HCT116 (cell line): Measurements from ENCODE around the gene OR2AJ1. TPM values are rescaled to one million over a fixed set of nuclear protein-coding genes. Genes with fewer than 3 reads are reported as not detected.

Experiments used
- ATAC-seq: fragments of 200-7000 bp; cut with Tn5 transposase; 2 replicates; pipeline ENCODE4 v1.9.1; 2020; ENCODE audit warnings: mild to moderate bottlenecking, moderate library complexity
- BruUV-seq: library from RNA; stranded (reverse); fragments of 400-500 nt; replicated peaks from 2 replicates; lab custom pipeline; 2021; lab: Mats Ljungman, UMichigan
- CTCF ChIA-PET: fragments of 300-600 bp; sonication (Branson Sonifier 250); formaldehyde crosslinking; loops from one replicate; lab custom pipeline; 2021; ENCODE audit warnings: antibody characterized with exemption; lab: Charles Lee
- POLR2A ChIA-PET: fragments of 300-600, 350-600 bp; sonication (Branson Sonifier 250); formaldehyde crosslinking; loops from one replicate; lab custom pipeline; 2021; ENCODE audit warnings: antibody characterized with exemption; lab: Charles Lee
- RAD21 ChIA-PET, 2 experiments: fragments of 300-600 bp; sonication (Branson Sonifier 250); formaldehyde crosslinking; loops; one replicate each; lab custom pipeline; 2023; ENCODE audit warnings: low total read pairs in 2 of 2; ENCODE audit not compliant: uncharacterized antibody in 2 of 2, unreplicated experiment in 2 of 2, low non-redundant PET in 1 of 2; lab: Charles Lee
- DNase-seq: peaks from one replicate; pipeline ENCODE4 v3.0.0-alpha.2; 2010; ENCODE audit warnings: low read depth, low spot score
- H2AFZ ChIP-seq: fragments of 200-600 bp; shearing (Covaris generic), sonication (generic); 2 replicates; pipeline ENCODE4 v1.6.1; 2017; ENCODE audit warnings: low read depth, mixed run types, mixed read lengths, antibody characterized with exemption, low read length; ENCODE audit not compliant: poor library complexity, severe bottlenecking
- H3K27ac ChIP-seq: 2 replicates; pipeline ENCODE4 v1.5.1; 2012; ENCODE audit warnings: low read depth, low read length
- H3K27me3 ChIP-seq: fragments of 200-600 bp; sonication (generic); 2 replicates; pipeline ENCODE4 v1.6.1; 2016; ENCODE audit warnings: mixed run types, low read length, mixed read lengths; ENCODE audit not compliant: insufficient read depth
- H3K36me3 ChIP-seq, 2 experiments: fragments of 200-500 bp in 1 of 2; fragments of 200-600 bp in 1 of 2; sonication (Bioruptor generic) in 1 of 2; sonication (generic) in 1 of 2; 2 replicates each; pipeline versions ENCODE4 v1.5.1 to v1.6.1; 2014 to 2016; ENCODE audit warnings: low read length in 2 of 2, inconsistent platforms in 1 of 2, mixed read lengths in 1 of 2, mixed run types in 1 of 2; ENCODE audit not compliant: insufficient read depth in 2 of 2, control insufficient read depth in 1 of 2
- H3K4me1 ChIP-seq, 2 experiments: fragments of 200-600 bp in 1 of 2; sonication (generic) in 1 of 2; 2 replicates each; pipeline versions ENCODE4 v1.5.1 to v1.6.1; 2012 to 2017; ENCODE audit warnings: low read length in 2 of 2, inconsistent platforms in 1 of 2, mild to moderate bottlenecking in 1 of 2, mixed read lengths in 1 of 2, mixed run types in 1 of 2, moderate library complexity in 1 of 2; ENCODE audit not compliant: insufficient read depth in 2 of 2, control insufficient read depth in 1 of 2
- H3K4me2 ChIP-seq: fragments of 200-600 bp; sonication (generic); 2 replicates; pipeline ENCODE4 v1.6.1; 2017; ENCODE audit warnings: mixed run types, low read length, mixed read lengths
- H3K4me3 ChIP-seq, 2 experiments: fragments of 200-600 bp in 1 of 2; sonication (generic) in 1 of 2; replicated peaks in 1 of 2; 2 replicates each; pipeline ENCODE4 v1.5.1; 2011 to 2016; ENCODE audit warnings: low read length in 2 of 2, control low read depth in 1 of 2, low read depth in 1 of 2, mild to moderate bottlenecking in 1 of 2, mixed read lengths in 1 of 2, mixed run types in 1 of 2
- H3K79me2 ChIP-seq: fragments of 200-600 bp; sonication (generic); 2 replicates; pipeline ENCODE4 v1.6.1; 2017; ENCODE audit warnings: mild to moderate bottlenecking, mixed run types, low read length, moderate library complexity, mixed read lengths; ENCODE audit not compliant: insufficient read depth
- H3K9ac ChIP-seq: fragments of 200-600 bp; sonication (generic); 2 replicates; pipeline ENCODE4 v1.6.1; 2016; ENCODE audit warnings: low read length, mixed read lengths
- H3K9me2 ChIP-seq: fragments of 200-600 bp; sonication (generic), shearing (Covaris generic); 2 replicates; pipeline ENCODE4 v1.6.1; 2017; ENCODE audit warnings: mixed run types, mild to moderate bottlenecking, moderate library complexity; ENCODE audit not compliant: insufficient read depth
- H3K9me3 ChIP-seq, 2 experiments: fragments of 200-500 bp in 1 of 2; fragments of 200-600 bp in 1 of 2; sonication (Bioruptor generic) in 1 of 2; sonication (generic) in 1 of 2; 2 replicates each; pipeline ENCODE4 v1.6.1; 2014 to 2017; ENCODE audit warnings: low read length in 2 of 2, mixed read lengths in 2 of 2, inconsistent platforms in 1 of 2, low read depth in 1 of 2, mild to moderate bottlenecking in 1 of 2, mixed run types in 1 of 2, moderate library complexity in 1 of 2; ENCODE audit not compliant: control insufficient read depth in 1 of 2, insufficient read depth in 1 of 2
- H4K20me1 ChIP-seq: fragments of 200-600 bp; sonication (generic), shearing (Covaris generic); 2 replicates; pipeline ENCODE4 v1.6.1; 2017; ENCODE audit warnings: mixed run types, mild to moderate bottlenecking, moderate library complexity; ENCODE audit not compliant: insufficient read depth
- CBX3 ChIP-seq: IDR thresholded peaks from 2 replicates; pipeline ENCODE4 v1.6.1; 2012; ENCODE audit warnings: low read depth
- EGR1 ChIP-seq: IDR thresholded peaks from 2 replicates; pipeline ENCODE4 v1.6.1; 2012; ENCODE audit warnings: low read depth
- EZH2phosphoT487 ChIP-seq: fragments of 200-600 bp; IDR thresholded peaks from 2 replicates; pipeline ENCODE4 v1.6.1; 2018; ENCODE audit warnings: antibody characterized with exemption, borderline replicate concordance
- JUND ChIP-seq: IDR thresholded peaks from 2 replicates; pipeline ENCODE4 v1.6.1; 2012
- POLR2A ChIP-seq: IDR thresholded peaks from 2 replicates; pipeline ENCODE4 v1.7.0; 2011; ENCODE audit warnings: borderline replicate concordance; ENCODE audit not compliant: insufficient read depth, insufficient read length; ENCODE audit errors: extremely low read depth
- POLR2AphosphoS5 ChIP-seq: IDR thresholded peaks from 2 replicates; pipeline ENCODE4 v1.6.1; 2011; ENCODE audit warnings: mild to moderate bottlenecking, low read depth, low read length, moderate library complexity
- REST ChIP-seq: IDR thresholded peaks from 2 replicates; pipeline ENCODE4 v1.6.1; 2012; ENCODE audit warnings: low read depth
- TCF7L2 ChIP-seq: IDR thresholded peaks from 2 replicates; pipeline ENCODE4 v1.7.0; 2011; ENCODE audit warnings: borderline replicate concordance, inconsistent platforms; ENCODE audit not compliant: insufficient read depth, insufficient read length; ENCODE audit errors: extremely low read depth
- ZNF274 ChIP-seq: fragments of 200-500 bp; sonication (Bioruptor generic); IDR thresholded peaks from 2 replicates; pipeline ENCODE4 v1.6.1; 2014; ENCODE audit warnings: mild to moderate bottlenecking, low read depth, low read length, inconsistent platforms
- intact Hi-C: fragments of 100-400 bp; cut with micrococcal nuclease; formaldehyde crosslinking; loops from 2 replicates; pipeline ENCODE4 v1.10.0; 2022
- total RNA-seq: library from RNA; stranded (reverse); gene quantifications from one replicate; pipeline ENCODE4 v1.2.1, GENCODE V29; 2021; ENCODE audit not compliant: unreplicated experiment
- TF ChIP-seq, protein P1 (sequence below), 3 experiments: fragments of 200-600 bp in 1 of 3; sonication (generic) in 1 of 3; IDR thresholded peaks in 2 of 3; conservative IDR thresholded peaks in 1 of 3; 2 replicates each; pipeline ENCODE4 v1.5.1; 2012 to 2017; ENCODE audit warnings: low read depth in 2 of 3, low read length in 2 of 3, antibody characterized with exemption in 1 of 3, borderline replicate concordance in 1 of 3, control low read depth in 1 of 3, mild to moderate bottlenecking in 1 of 3, mixed read lengths in 1 of 3, mixed run types in 1 of 3, moderate library complexity in 1 of 3; ENCODE audit not compliant: insufficient read depth in 1 of 3

OR2AJ1 gene
- total RNA-seq, 1 experiment from 2014 or later: not detected

GRCh38 chr1:247919952-247920351, 4.7 kb upstream of the OR2AJ1 start, which contains the start of gene OR2T8:
Gene OR2T8 (plus strand): TSS chr1:247920252. CDS start chr1:247921018, 766 bp downstream.
- CTCF ChIA-PET: no interaction called here
- RAD21 ChIA-PET: no interaction called here

More at GRCh38 chr1:247919952-247920351, 4.7 kb upstream of the OR2AJ1 start, which contains the start of gene OR2T8:
- intact Hi-C loops: no loop called here
- no peak within 1 kb of the TSS for H2AFZ ChIP-seq
- H3K36me3 ChIP-seq: no peaks in the 10 kb centered on the region
- no peak within 1 kb of the TSS for H3K4me3 ChIP-seq
- ATAC-seq: no peak
- BruUV-seq: no TSS peak
- no peak for DNase-seq
- H3K9me3 ChIP-seq: peaks cover 3 to 27% of the 10 kb centered on the region in 2 experiments; a peak in 2 of 4 replicates
- H3K4me2 ChIP-seq: no peak within 1 kb of the TSS
- no peaks in the 10 kb centered on the region for H3K9me2 ChIP-seq
- no peaks in the 10 kb centered on the region for H3K27me3 ChIP-seq
- no peaks in the 10 kb centered on the region for H3K4me1 ChIP-seq
- POLR2A ChIA-PET: no interaction called here
- no peaks in the 10 kb centered on the region for H3K79me2 ChIP-seq
- H3K9ac ChIP-seq: no peak within 1 kb of the TSS
- TF ChIP-seq, protein P1, sequence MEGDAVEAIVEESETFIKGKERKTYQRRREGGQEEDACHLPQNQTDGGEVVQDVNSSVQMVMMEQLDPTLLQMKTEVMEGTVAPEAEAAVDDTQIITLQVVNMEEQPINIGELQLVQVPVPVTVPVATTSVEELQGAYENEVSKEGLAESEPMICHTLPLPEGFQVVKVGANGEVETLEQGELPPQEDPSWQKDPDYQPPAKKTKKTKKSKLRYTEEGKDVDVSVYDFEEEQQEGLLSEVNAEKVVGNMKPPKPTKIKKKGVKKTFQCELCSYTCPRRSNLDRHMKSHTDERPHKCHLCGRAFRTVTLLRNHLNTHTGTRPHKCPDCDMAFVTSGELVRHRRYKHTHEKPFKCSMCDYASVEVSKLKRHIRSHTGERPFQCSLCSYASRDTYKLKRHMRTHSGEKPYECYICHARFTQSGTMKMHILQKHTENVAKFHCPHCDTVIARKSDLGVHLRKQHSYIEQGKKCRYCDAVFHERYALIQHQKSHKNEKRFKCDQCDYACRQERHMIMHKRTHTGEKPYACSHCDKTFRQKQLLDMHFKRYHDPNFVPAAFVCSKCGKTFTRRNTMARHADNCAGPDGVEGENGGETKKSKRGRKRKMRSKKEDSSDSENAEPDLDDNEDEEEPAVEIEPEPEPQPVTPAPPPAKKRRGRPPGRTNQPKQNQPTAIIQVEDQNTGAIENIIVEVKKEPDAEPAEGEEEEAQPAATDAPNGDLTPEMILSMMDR (IDR thresholded peaks at IDR 0.05 in 2 of 3, conservative IDR thresholded peaks at IDR 0.05 in 1 of 3; ENCODE audit: borderline replicate concordance in 1 of 3, insufficient read depth in 1 of 3, low read depth in 2 of 3, low read length in 2 of 3): no peak
- TF ChIP-seq POLR2A: no peak
- TF ChIP-seq EZH2phosphoT487: no peak
- no peak for TF ChIP-seq REST
- TF ChIP-seq EGR1: no peak
- no peak for TF ChIP-seq CBX3
- no peak for TF ChIP-seq POLR2AphosphoS5
- no peak for TF ChIP-seq TCF7L2
- no peak for TF ChIP-seq JUND
- no peak for TF ChIP-seq ZNF274
- H3K27ac ChIP-seq: no peak within 1 kb of the TSS
- no peaks in the 10 kb centered on the region for H4K20me1 ChIP-seq
